H1 (cell line): ENCODE results near the gene SLC35F3. TPM values are rescaled to one million over a fixed set of nuclear protein-coding genes. Genes with fewer than 3 reads are reported as not detected.

Experiments
- CTCF ChIA-PET: fragments of 300-600 bp; sonication (Branson Sonifier 250); formaldehyde crosslinking; loops from one replicate; lab custom pipeline; 2021; ENCODE audit not compliant: partially characterized antibody; lab: Charles Lee
- POLR2A ChIA-PET: fragments of 300-600 bp; sonication (Branson Sonifier 250); formaldehyde crosslinking; loops from one replicate; lab custom pipeline; 2021; ENCODE audit warnings: inconsistent platforms; ENCODE audit not compliant: partially characterized antibody; lab: Charles Lee
- DNase-seq, 2 experiments: peaks; one replicate each; pipeline versions ENCODE4 v3.0.0 to v3.0.0-alpha.2; 2010 to 2022; ENCODE audit warnings: low spot score in 2 of 2, low read depth in 1 of 2, mixed read lengths in 1 of 2
- FAIRE-seq: peaks from 2 replicates; lab custom pipeline; 2011; peaks lifted over from hg19 to GRCh38; lab: Jason Lieb, UNC
- H2AFZ ChIP-seq: 2 replicates; pipeline ENCODE4 v1.8.1; 2012; ENCODE audit warnings: low read length, inconsistent platforms
- H2AK5ac ChIP-seq: 2 replicates; pipeline ENCODE4 v1.6.1; 2013; ENCODE audit warnings: low read depth, low read length
- H2BK120ac ChIP-seq: replicated peaks from 2 replicates; pipeline ENCODE3; 2013; ENCODE audit warnings: low read depth, low read length, inconsistent platforms
- H2BK12ac ChIP-seq: 2 replicates; pipeline ENCODE4 v1.6.1; 2013; ENCODE audit warnings: low read depth, low read length
- H2BK15ac ChIP-seq: 2 replicates; pipeline ENCODE4 v1.6.1; 2013; ENCODE audit warnings: low read length
- H2BK20ac ChIP-seq: 2 replicates; pipeline ENCODE4 v1.6.1; 2013; ENCODE audit warnings: low read length
- H2BK5ac ChIP-seq: 2 replicates; pipeline ENCODE4 v1.6.1; 2013; ENCODE audit warnings: low read depth, low read length
- H3K14ac ChIP-seq: 2 replicates; pipeline ENCODE4 v1.6.1; 2013; ENCODE audit warnings: inconsistent platforms; ENCODE audit not compliant: insufficient read length
- H3K18ac ChIP-seq: 2 replicates; pipeline ENCODE4 v1.6.1; 2013; ENCODE audit warnings: low read length; ENCODE audit errors: extremely low read depth
- H3K23ac ChIP-seq: 2 replicates; pipeline ENCODE4 v1.6.1; 2013; ENCODE audit warnings: inconsistent platforms; ENCODE audit not compliant: insufficient read length
- H3K23me2 ChIP-seq: 2 replicates; pipeline ENCODE4 v1.6.1; 2013; ENCODE audit warnings: low read depth, low read length
- H3K27ac ChIP-seq: 2 replicates; pipeline ENCODE4 v1.6.1; 2011; ENCODE audit warnings: low read depth, low read length, inconsistent platforms
- H3K27me3 ChIP-seq, 4 experiments: replicated peaks in 1 of 4; 1 replicate in 1 of 4; 2 replicates in 3 of 4; pipeline versions ENCODE4 v1.6.1 to v1.8.1; 2011 to 2013; ENCODE audit warnings: low read length in 3 of 4, mild to moderate bottlenecking in 3 of 4, inconsistent platforms in 2 of 4, mixed read lengths in 2 of 4, moderate library complexity in 1 of 4; ENCODE audit not compliant: control insufficient read depth in 3 of 4, insufficient read depth in 3 of 4; ENCODE audit errors: extremely low read depth in 1 of 4
- H3K36me3 ChIP-seq, 4 experiments: 2 replicates each; pipeline versions ENCODE4 v1.6.1 to v1.8.1; 2011 to 2013; ENCODE audit warnings: mild to moderate bottlenecking in 4 of 4, low read length in 3 of 4, moderate library complexity in 2 of 4, control low read depth in 1 of 4, inconsistent platforms in 1 of 4; ENCODE audit not compliant: insufficient read depth in 4 of 4, control insufficient read depth in 2 of 4
- H3K4ac ChIP-seq: replicated peaks from 2 replicates; pipeline ENCODE3; 2013; ENCODE audit warnings: low read length, low read depth, mixed read lengths, inconsistent platforms; ENCODE audit not compliant: insufficient read length
- H3K4me1 ChIP-seq, 4 experiments: replicated peaks in 1 of 4; 1 replicate in 1 of 4; 2 replicates in 3 of 4; pipeline versions ENCODE4 v1.6.1 to v1.8.1; 2011 to 2013; ENCODE audit warnings: low read length in 3 of 4, inconsistent platforms in 2 of 4, mixed read lengths in 1 of 4; ENCODE audit not compliant: insufficient read depth in 4 of 4, control insufficient read depth in 3 of 4
- H3K4me2 ChIP-seq, 2 experiments: 2 replicates each; pipeline versions ENCODE4 v1.6.1 to v1.8.1; 2011 to 2013; ENCODE audit warnings: low read depth in 2 of 2, low read length in 2 of 2, control low read depth in 1 of 2, inconsistent platforms in 1 of 2, mild to moderate bottlenecking in 1 of 2; ENCODE audit not compliant: insufficient read depth in 1 of 2
- H3K4me3 ChIP-seq, 4 experiments: fragments of 200-600, 300-600 bp in 1 of 4; sonication (generic), shearing (Covaris generic), sonication (Bioruptor Twin) in 1 of 4; 2 replicates each; pipeline versions ENCODE4 v1.5.1 to v1.8.1; 2011 to 2016; ENCODE audit warnings: low read length in 4 of 4, low read depth in 3 of 4, control low read depth in 2 of 4, inconsistent platforms in 2 of 4, mild to moderate bottlenecking in 2 of 4, mixed read lengths in 1 of 4, moderate library complexity in 1 of 4; ENCODE audit not compliant: insufficient read depth in 2 of 4; ENCODE audit errors: extremely low read depth in 1 of 4
- H3K56ac ChIP-seq: replicated peaks from 2 replicates; pipeline ENCODE3; 2013; ENCODE audit warnings: low read depth, mild to moderate bottlenecking, mixed read lengths, low read length, inconsistent platforms; ENCODE audit not compliant: insufficient read length
- H3K79me1 ChIP-seq: 2 replicates; pipeline ENCODE4 v1.6.1; 2013; ENCODE audit warnings: low read depth, low read length, control low read depth
- H3K79me2 ChIP-seq, 2 experiments: 2 replicates each; pipeline versions ENCODE4 v1.6.1 to v1.8.1; 2012 to 2013; ENCODE audit warnings: low read length in 2 of 2, mild to moderate bottlenecking in 2 of 2, inconsistent platforms in 1 of 2; ENCODE audit not compliant: insufficient read depth in 2 of 2, control insufficient read depth in 1 of 2
- H3K9ac ChIP-seq, 4 experiments: replicated peaks in 1 of 4; 1 replicate in 1 of 4; 2 replicates in 3 of 4; pipeline versions ENCODE4 v1.6.1 to v1.8.1; 2011 to 2013; ENCODE audit warnings: low read depth in 3 of 4, low read length in 3 of 4, control low read depth in 2 of 4, mild to moderate bottlenecking in 2 of 4, moderate library complexity in 2 of 4, inconsistent platforms in 1 of 4; ENCODE audit errors: extremely low read depth in 1 of 4
- H3K9me3 ChIP-seq, 2 experiments: 2 replicates each; pipeline versions ENCODE4 v1.6.1 to v1.8.1; 2012 to 2013; ENCODE audit warnings: mild to moderate bottlenecking in 2 of 2, moderate library complexity in 2 of 2, control low read depth in 1 of 2, inconsistent platforms in 1 of 2, low read depth in 1 of 2, low read length in 1 of 2, mixed read lengths in 1 of 2; ENCODE audit not compliant: insufficient read depth in 2 of 2
- H4K20me1 ChIP-seq, 2 experiments: replicated peaks in 1 of 2; 2 replicates each; pipeline versions ENCODE3 to v1.8.1; 2011 to 2013; ENCODE audit warnings: inconsistent platforms in 2 of 2, low read length in 2 of 2, mild to moderate bottlenecking in 1 of 2; ENCODE audit not compliant: insufficient read depth in 2 of 2, control insufficient read depth in 1 of 2
- H4K5ac ChIP-seq: 2 replicates; pipeline ENCODE4 v1.6.1; 2013; ENCODE audit warnings: low read length, low read depth, mixed read lengths, inconsistent platforms; ENCODE audit not compliant: insufficient read length
- H4K8ac ChIP-seq: 2 replicates; pipeline ENCODE4 v1.8.0; 2013; ENCODE audit warnings: mild to moderate bottlenecking, moderate library complexity, low read length, inconsistent platforms; ENCODE audit not compliant: insufficient read depth; ENCODE audit errors: extremely low read depth
- H4K91ac ChIP-seq: replicated peaks from 2 replicates; pipeline ENCODE3; 2013; ENCODE audit warnings: low read length, mixed read lengths, inconsistent platforms; ENCODE audit not compliant: insufficient read length
- CEBPB ChIP-seq: IDR thresholded peaks from 2 replicates; pipeline ENCODE4 v1.6.1; 2012; ENCODE audit warnings: low read depth, low read length
- CREB1 ChIP-seq: IDR thresholded peaks from 2 replicates; pipeline ENCODE4 v1.6.1; 2012; ENCODE audit warnings: inconsistent platforms
- CTCF ChIP-seq, 3 experiments: IDR thresholded peaks; 1 replicate in 2 of 3; 2 replicates in 1 of 3; pipeline versions ENCODE4 v1.5.1 to v1.6.1; 2011; ENCODE audit warnings: low read length in 3 of 3, mild to moderate bottlenecking in 3 of 3, inconsistent platforms in 2 of 3, low read depth in 1 of 3, moderate library complexity in 1 of 3; ENCODE audit not compliant: insufficient read depth in 1 of 3; ENCODE audit errors: control extremely low read depth in 1 of 3
- NANOG ChIP-seq: IDR thresholded peaks from 2 replicates; pipeline ENCODE4 v1.6.1; 2011; ENCODE audit warnings: low read length, low read depth, mild to moderate bottlenecking, inconsistent platforms; ENCODE audit not compliant: insufficient read depth, poor library complexity, severe bottlenecking
- PHF8 ChIP-seq: fragments of 200-600 bp; sonication (generic); conservative IDR thresholded peaks from 2 replicates; pipeline ENCODE4 v1.7.1; 2012; ENCODE audit warnings: low read depth, mild to moderate bottlenecking, inconsistent platforms, low read length, moderate library complexity
- SP4 ChIP-seq: IDR thresholded peaks from 2 replicates; pipeline ENCODE4 v1.6.1; 2012; ENCODE audit warnings: low read length, inconsistent platforms
- YY1 ChIP-seq: IDR thresholded peaks from 2 replicates; pipeline ENCODE4 v1.6.1; 2011; ENCODE audit warnings: low read depth, mild to moderate bottlenecking, low read length
- WGBS, 2 experiments: shearing (Covaris generic) in 1 of 2; methylation state at CpG; one replicate each; pipeline versions ENCODE4 v1.1.6 to v1.1.7; 2013 to 2015; ENCODE audit warnings: low lambda C conversion rate in 2 of 2, mixed read lengths in 2 of 2, inconsistent platforms in 1 of 2, low coverage in 1 of 2, missing lambda C conversion rate in 1 of 2; ENCODE audit not compliant: insufficient replicate concordance in 2 of 2, insufficient coverage in 1 of 2, insufficient read length in 1 of 2; ENCODE audit errors: extremely low coverage in 1 of 2, missing lambda C conversion rate in 1 of 2; 5-methylcytosine and 5-hydroxymethylcytosine counted together
- polyA plus RNA-seq, 7 experiments: library from polyadenylated mRNA; depleted of rRNA in 3 of 7; stranded (reverse) in 5 of 7; unstranded in 2 of 7; fragments of >200 nt in 5 of 7; fragments of 200-250 nt in 2 of 7; gene quantifications; 1 replicate in 5 of 7; 2 replicates in 1 of 7; 4 replicates in 1 of 7; pipeline versions ENCODE4 v1.2.1 to v1.2.3, GENCODE V29; 2011 to 2013; ENCODE audit warnings: missing spikeins in 2 of 7, mixed read lengths in 2 of 7
- total RNA-seq: library from RNA; stranded (reverse); fragmentation: NEBNext Ultra II Directional; extraction: Animal tissue kit (Norgen Biotek cat#: 25700); gene quantifications from 2 replicates; pipeline ENCODE4 v1.2.1, GENCODE V29; 2021

SLC35F3 gene
- total and polyA plus RNA-seq, 2 of the 8 experiments (the other 6 are each of a cell fraction or from before 2014, with no cell fraction given): 0.78 to 1.2 TPM

- Histone ChIP-seq H3K4me3 (no peak overlapping the region), H3K23me2 (no peaks in the 10 kb centered on the region), H3K79me1 (no peaks in the 10 kb centered on the region), H2BK15ac (no peak overlapping the region), H2BK12ac (no peak overlapping the region), H2BK20ac (no peak overlapping the region), H3K79me2 (no peaks in the 10 kb centered on the region), H3K4me2 (no peak overlapping the region), H3K4me1 (peaks cover 0 to 4% (median 2%) of the 10 kb centered on the region in 4 experiments; a peak in 2 of 7 replicates)
- TF ChIP-seq SP4 (no peak), CEBPB (no peak), CTCF (IDR thresholded peaks at IDR 0.05; ENCODE audit: control extremely low read depth in 1 of 3, insufficient read depth in 1 of 3, low read depth in 1 of 3, low read length in 3 of 3) (peak in 1 of 3 experiments; percentile 5; a peak in 1 of 4 replicates), YY1 (no peak), PHF8 (no peak), NANOG (no peak), CREB1 (no peak)
- TF ChIP-seq, all 59 proteins: peak for 1
- H3K27me3 ChIP-seq: no peaks in the 10 kb centered on the region
- H2AK5ac ChIP-seq: no peak overlapping the region
- ChIA-PET POLR2A (no interaction called here), CTCF (interaction anchor here (0.9 to 1.8 kb wide), 2 partner anchors 19 to 85 kb away, joined by 3 to 5 read pairs; partner anchors contain the start of gene SLC35F3)
- H3K18ac ChIP-seq: no peak overlapping the region
- no peak overlapping the region for H2BK120ac ChIP-seq
- H3K27ac ChIP-seq: no peak overlapping the region
- H4K5ac ChIP-seq: no peak overlapping the region
- H2AFZ ChIP-seq: 0 out of 2 replicates have a peak overlapping the region, but pooled peaks have one; percentile 10
- H3K56ac ChIP-seq: no peak overlapping the region
- H2BK5ac ChIP-seq: no peak overlapping the region
- H4K91ac ChIP-seq: no peak overlapping the region
- no peak for DNase-seq
- no peak overlapping the region for H3K9ac ChIP-seq
- no peak overlapping the region for H4K8ac ChIP-seq
- no peaks in the 10 kb centered on the region for H4K20me1 ChIP-seq
- WGBS, 2 experiments: 75% methylated on average over 5 of the region's 5 CpGs; no CpG with 5 or more reads in 1 of the 2 experiments
- no peak overlapping the region for H3K14ac ChIP-seq
- H3K23ac ChIP-seq: no peak overlapping the region
- H3K36me3 ChIP-seq: no peaks in the 10 kb centered on the region
- FAIRE-seq: no peak
- 0 out of 4 replicates have a peak, but pooled peaks cover 0 to under 1% of the 10 kb centered on the region in 2 experiments for H3K9me3 ChIP-seq
- H3K4ac ChIP-seq: no peak overlapping the region
Measured at GRCh38 chr1:233884461-233885151, 19.9 kb upstream of the SLC35F3 start.
